NB4 (cell line): ENCODE results near the gene RBP2.

Experiments used
- DNase-seq: peaks from one replicate; pipeline ENCODE4 v3.0.0; 2010; ENCODE audit warnings: low read depth
- H3K4me3 ChIP-seq: one replicate; pipeline ENCODE4 v1.5.1; 2011; ENCODE audit warnings: mild to moderate bottlenecking, low read depth, low read length, moderate library complexity
- CTCF ChIP-seq: IDR thresholded peaks from one replicate; pipeline ENCODE4 v1.5.1; 2012; ENCODE audit warnings: low read depth, low read length
- MAX ChIP-seq: IDR thresholded peaks from 2 replicates; pipeline ENCODE4 v1.6.1; 2011; ENCODE audit warnings: low read depth, low read length
- MYC ChIP-seq: IDR thresholded peaks from 2 replicates; pipeline ENCODE4 v1.6.1; 2011; ENCODE audit warnings: low read depth, low read length
- POLR2A ChIP-seq: IDR thresholded peaks from 2 replicates; pipeline ENCODE4 v1.6.1; 2011; ENCODE audit warnings: mild to moderate bottlenecking; ENCODE audit not compliant: insufficient read length; ENCODE audit errors: extremely low read depth

Gene RBP2

GRCh38 chr3:139517321-139518065 is 41.2 kb upstream of the RBP2 start:
- no peak for DNase-seq
- TF ChIP-seq MYC (no peak), MAX (no peak), POLR2A (no peak), CTCF (no peak)
- H3K4me3 ChIP-seq = no peak overlapping the region

GRCh38 chr3:139514741-139515140 is 38.4 kb upstream of the RBP2 start:
- TF ChIP-seq CTCF = no peak
- no peak for TF ChIP-seq POLR2A
- no peak for TF ChIP-seq MYC
- no peak for TF ChIP-seq MAX
- no peak for DNase-seq
- no peak overlapping the region for H3K4me3 ChIP-seq

GRCh38 chr3:139509631-139510030 is 33.3 kb upstream of the RBP2 start:
- no peak for TF ChIP-seq POLR2A
- TF ChIP-seq MYC = no peak
- TF ChIP-seq MAX = no peak
- no peak for TF ChIP-seq CTCF
- H3K4me3 ChIP-seq = no peak overlapping the region
- no peak for DNase-seq

- no peak overlapping the region for H3K4me3 ChIP-seq
- TF ChIP-seq MYC (no peak), MAX (no peak), POLR2A (no peak), CTCF (no peak)
- no peak for DNase-seq
These were observed 30.4 kb upstream of the RBP2 start for GRCh38 chr3:139506766-139507165.

GRCh38 chr3:139505829-139506386 is 29.6 kb upstream of the RBP2 start:
- DNase-seq = no peak
- no peak overlapping the region for H3K4me3 ChIP-seq
- TF ChIP-seq MAX (no peak), CTCF (no peak), POLR2A (no peak), MYC (no peak)
